ENCODE results near the gene SCN3A.

- TF ChIP-seq CTCF (IDR thresholded peaks at IDR 0.05) (no peak), POLR2A (IDR thresholded peaks at IDR 0.05) (no peak), EP300 (IDR thresholded peaks at IDR 0.05) (no peak)
Measured at GRCh38 chr2:165058476-165059265, 145.2 kb downstream of the SCN3A start.
